HG03060 (cell line): Measurements from ENCODE around the gene ERH.
"Not testable (repeated sequence)": the region's sequence is repeated elsewhere in the genome, so short reads cannot be mapped to it uniquely, and the experiment has no call there.

ENCODE experiments used
- ATAC-seq: cut with Tn5 transposase; IDR thresholded peaks from one replicate; pipeline ENCODE4 v1.9.1; 2021; ENCODE audit warnings: low read depth, moderate number of reproducible peaks; ENCODE audit not compliant: unreplicated experiment

Gene ERH

GRCh38 chr14:69398053-69398817, at the start of gene ERH, which contains the start of gene SLC39A9:
Gene ERH, minus strand, starts transcription at chr14:69398299. Its CDS starts 66 bp downstream, at chr14:69398233.
Gene SLC39A9, plus strand, starts transcription at chr14:69398692. Its CDS starts 678 bp downstream, at chr14:69399370.
- ATAC-seq = peak; percentile 78

DNA sequence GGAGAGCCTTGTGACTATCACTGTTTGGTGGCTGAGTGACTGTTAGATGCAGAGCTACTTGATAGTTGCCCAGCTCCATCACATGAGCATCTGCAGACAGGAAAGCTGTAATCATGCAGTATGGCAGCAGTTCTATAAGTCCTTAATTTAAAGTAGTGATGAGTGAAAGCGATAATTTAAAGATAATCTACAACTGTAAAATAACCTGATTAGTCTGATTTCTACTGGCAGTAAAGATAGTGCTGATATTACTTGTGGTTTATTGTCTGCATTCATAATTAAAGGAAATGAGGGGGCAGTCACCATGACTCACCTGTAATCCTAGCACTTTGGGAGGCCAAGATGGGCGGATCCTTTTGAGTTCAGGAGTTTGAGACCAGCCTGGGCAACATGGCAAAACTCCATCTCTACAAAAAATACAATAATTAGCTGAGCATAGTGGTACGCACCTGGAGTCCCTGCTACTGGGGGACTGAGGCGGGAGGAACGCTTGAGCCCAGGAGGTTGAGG, 45.3 kb upstream of the ERH start:
- ATAC-seq = no peak

DNA sequence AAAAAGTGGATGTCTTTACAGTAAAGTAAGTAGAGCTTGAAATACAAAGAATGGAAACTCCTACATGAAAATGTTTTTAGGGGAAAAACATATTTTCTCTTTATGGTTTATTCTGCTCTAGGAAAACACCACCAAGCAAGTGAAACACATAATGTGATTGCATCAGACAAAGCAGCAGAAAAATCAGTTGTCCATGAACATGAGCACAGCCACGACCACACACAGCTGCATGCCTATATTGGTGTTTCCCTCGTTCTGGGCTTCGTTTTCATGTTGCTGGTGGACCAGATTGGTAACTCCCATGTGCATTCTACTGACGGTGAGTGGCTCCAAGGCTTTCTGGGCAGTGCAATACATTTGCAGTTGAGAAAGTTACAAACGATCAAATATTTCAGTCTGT, 43.8 kb upstream of the ERH start:
- no peak for ATAC-seq

GRCh38 chr14:69439521-69440270, 41.6 kb upstream of the ERH start:
- ATAC-seq = no peak

DNA sequence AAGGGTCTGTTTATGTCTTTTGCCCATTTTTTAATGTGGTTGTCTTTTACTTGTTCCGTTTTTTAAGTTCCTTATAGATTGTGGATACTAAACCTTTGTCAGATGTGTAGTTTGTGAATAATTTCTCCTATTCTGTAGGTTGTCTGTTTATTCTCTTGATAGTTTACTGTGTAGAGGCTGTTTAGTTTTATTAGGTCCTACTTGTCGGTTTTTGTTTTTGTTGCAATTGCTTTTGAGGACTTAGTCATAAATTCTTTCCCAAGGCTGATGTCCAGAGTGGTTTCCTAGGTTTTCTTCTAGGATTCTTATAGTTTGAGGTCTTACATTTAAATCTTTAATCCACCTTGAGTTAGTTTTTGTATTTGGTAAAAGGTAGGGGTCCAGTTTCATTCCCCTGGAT, 34.3 kb upstream of the ERH start:
- no peak for ATAC-seq

DNA sequence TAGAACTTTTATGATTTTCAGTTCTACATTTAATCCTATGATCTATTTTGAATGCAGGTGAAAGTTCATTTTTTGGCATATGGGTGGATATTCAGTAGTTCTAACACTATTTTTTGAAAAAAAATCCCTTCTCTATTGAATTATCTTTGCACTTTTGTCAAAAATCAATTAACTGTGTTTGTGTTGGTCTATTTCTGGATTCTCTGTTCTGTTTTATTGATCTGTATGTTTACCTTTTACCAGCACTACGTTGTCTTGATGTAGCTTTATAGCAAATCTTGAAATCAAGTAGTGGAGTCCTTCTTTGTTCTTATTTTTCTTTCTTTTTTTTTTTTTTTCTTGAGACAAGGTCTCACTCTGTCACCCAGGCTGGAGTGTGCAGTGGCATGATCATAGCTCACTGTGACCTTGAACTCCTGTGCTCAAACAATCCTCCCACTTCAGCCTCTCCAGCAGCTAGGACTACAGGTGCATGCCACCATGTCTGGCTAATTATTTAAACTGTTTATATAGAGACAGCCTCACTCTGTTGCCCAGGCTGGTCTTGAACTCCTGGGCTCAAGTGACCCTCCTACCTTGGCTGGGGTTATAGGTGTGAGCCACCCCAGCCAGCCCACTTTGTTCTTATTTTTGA, 32.3 kb upstream of the ERH start:
- no peak for ATAC-seq

DNA sequence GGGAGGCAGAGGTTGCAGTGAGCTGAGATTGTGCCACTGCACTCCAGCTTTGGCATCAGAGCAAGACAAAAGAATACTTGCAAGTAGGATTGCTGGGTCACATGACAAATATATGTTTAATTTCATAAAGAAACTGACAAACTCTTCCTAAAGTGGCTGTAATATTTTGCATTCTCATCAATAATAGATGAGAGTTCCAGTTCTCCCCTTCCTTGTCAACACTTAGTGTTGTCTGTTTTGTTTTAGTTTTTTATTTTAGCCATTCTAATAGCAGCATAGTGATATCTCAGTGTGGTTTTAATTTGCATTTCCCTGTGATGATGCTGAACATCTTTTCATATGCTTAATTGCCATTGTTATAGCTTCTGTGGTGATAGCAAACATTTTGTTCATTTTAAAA, 31.5 kb upstream of the ERH start:
- no peak for ATAC-seq

- ATAC-seq = no peak
Measured at GRCh38 chr14:69428289-69428998, 30.3 kb upstream of the ERH start.

GRCh38 chr14:69427596-69427995, 29.5 kb upstream of the ERH start:
- no peak for ATAC-seq

GRCh38 chr14:69424149-69424923, 26.2 kb upstream of the ERH start:
- no peak for ATAC-seq

DNA sequence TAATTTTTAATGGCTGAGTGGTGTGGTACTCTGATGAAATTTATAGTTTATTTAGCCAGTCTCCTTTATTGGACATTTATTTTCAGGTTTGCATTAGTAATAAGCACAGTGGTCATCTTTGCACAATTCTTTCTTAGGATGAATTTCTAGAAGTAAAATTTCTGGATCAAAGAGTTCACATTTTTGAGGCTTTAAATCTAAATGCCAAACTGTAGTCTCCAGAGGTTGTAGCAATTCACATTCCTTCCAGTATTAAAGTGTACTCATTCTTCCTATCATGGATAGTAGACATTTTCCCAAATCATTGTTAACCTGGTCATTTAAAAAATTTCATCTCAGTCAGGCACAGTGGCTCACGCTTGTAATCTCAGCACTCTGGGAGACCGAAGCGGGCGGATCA, 25.2 kb upstream of the ERH start:
- ATAC-seq = no peak

DNA sequence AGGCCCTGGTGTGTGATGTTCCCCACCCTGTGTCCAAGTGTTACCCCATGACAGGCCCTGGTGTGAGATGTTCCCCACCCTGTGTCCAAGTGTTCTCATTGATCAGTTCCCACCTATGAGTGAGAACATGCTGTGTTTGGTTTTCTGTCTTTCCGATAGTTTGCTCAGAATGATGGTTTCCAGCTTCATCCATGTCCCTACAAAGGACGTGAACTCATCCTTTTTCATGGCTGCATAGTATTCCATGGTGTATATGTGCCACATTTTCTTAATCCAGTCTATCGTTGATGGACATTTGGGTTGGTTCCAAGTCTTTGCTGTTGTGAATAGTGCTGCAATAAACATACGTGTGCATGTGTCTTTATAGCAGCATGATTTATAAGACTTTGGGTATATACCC, 18.0 kb upstream of the ERH start:
- ATAC-seq = not testable (repeated sequence)

GRCh38 chr14:69413483-69413882, 15.4 kb upstream of the ERH start:
- ATAC-seq = no peak

DNA sequence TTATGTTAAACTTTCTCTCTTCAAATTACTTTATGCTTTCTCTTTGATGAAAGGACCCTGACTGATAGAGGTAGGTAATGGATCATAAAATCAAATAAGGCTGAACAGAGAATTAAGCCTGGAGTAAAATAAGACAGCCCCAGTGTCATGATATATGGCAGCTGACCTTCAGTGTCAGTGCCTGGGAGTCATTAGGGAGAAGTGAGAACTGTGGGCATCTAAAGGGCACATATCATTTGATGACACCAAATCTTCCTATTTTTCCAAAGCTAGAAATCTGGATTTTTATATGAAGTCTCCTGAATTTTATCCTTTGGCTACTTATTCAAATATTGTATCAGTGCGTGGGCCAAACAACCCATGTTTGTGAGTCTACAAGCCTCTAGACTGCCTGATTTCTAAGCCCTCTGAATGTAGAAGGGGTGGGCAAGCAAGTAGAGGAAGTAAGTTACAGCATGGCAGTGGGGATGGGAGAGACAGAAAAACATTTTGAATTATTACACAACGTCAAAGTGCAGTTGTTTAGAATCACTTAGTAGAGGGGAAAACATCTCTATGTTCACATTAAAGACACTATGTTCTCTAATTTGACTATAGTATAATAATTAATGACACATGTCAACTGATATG, 10.3 kb upstream of the ERH start:
- no peak for ATAC-seq

GRCh38 chr14:69405762-69406161, 7.7 kb upstream of the ERH start:
- ATAC-seq = no peak

DNA sequence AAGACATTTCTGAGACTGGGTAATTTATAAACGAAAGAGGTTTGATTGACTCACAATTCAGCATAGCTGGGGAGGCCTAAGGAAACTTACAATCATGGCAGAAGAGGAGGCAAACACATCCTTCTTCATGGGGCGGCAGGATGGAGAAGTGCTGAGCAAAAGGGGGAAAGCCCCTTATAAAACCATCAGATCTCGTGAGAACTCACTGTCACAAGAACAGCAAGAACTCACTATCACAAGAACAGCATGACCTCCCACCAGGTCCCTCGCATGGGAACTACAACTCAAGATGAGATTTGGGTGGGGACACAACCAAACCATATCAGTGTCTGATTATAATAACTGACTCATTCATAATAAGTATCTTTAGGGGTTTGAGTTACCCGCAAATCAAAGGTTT, 6.8 kb upstream of the ERH start:
- ATAC-seq = no peak

- ATAC-seq = no peak
Measured at GRCh38 chr14:69404478-69404877, 6.4 kb upstream of the ERH start.

DNA sequence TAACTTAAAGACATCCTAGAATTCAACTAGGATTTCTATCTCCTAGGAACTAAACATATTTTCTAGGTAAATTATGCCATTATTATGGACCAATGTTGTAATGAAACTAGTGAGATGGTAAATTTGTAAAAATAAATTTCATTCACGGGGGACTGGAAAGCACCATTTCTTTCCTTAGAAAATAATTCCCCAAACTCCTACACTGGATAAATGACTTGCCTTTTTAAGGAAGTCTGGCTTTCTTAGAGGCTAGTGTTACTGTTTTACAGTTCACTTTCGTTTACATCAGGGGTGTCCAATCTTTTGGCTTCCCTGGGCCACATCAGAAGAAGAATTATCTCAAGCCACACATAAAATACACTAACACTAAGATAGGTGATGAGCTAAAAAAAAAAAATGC, 3.7 kb upstream of the ERH start:
- ATAC-seq = no peak

GRCh38 chr14:69400154-69400553, 2.1 kb upstream of the ERH start:
- no peak for ATAC-seq
